ENCODE data around the gene NPDC1. TPM values are rescaled to one million over a fixed set of nuclear protein-coding genes. Genes with fewer than 3 reads are reported as not detected.

Gene NPDC1
- total RNA-seq, 4 donors from 2014 or later = 11.3 to 22.3 (median 19.0) TPM

DNA sequence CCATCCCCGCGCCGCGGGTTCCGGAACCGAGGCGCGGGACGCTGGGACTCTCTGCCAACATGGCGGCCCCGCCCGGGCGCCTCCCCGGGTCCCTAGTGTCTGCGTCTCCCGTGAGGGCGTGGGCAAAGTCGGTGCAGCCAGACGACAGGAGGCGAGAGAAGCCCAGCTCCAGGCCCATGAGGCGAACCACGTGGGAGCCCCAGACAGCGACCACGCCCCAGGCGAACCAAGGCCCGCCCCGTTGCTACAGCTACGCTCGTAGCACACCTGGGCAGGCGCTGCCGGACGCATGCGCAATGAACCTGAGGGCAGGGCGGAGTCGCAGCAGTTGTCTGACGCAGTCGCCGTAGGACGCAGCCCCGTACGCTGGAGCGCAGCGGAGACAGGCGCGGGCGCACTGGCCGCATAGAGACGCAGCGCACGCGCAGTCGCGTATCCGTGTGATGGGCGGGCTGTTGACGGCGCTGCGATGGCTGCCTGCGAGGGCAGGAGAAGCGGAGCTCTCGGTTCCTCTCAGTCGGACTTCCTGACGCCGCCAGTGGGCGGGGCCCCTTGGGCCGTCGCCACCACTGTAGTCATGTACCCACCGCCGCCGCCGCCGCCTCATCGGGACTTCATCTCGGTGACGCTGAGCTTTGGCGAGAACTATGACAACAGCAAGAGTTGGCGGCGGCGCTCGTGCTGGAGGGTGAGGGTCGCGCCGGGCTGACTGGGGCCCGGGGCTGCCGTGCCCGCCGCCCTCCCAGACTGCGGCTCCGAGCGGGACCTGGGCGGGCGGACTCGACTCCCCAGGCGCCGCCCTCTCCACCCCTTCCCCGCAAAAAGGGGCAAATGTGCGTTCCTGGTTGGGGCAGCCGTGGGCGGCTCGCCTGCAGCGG, 40.8 kb upstream of the NPDC1 start, which contains the start of gene MAN1B1:
Gene MAN1B1 (plus strand): TSS at position 455 of the 878 bp plus-strand sequence. CDS start 15 bp downstream, at position 470.
- TF ChIP-seq, protein P1, sequence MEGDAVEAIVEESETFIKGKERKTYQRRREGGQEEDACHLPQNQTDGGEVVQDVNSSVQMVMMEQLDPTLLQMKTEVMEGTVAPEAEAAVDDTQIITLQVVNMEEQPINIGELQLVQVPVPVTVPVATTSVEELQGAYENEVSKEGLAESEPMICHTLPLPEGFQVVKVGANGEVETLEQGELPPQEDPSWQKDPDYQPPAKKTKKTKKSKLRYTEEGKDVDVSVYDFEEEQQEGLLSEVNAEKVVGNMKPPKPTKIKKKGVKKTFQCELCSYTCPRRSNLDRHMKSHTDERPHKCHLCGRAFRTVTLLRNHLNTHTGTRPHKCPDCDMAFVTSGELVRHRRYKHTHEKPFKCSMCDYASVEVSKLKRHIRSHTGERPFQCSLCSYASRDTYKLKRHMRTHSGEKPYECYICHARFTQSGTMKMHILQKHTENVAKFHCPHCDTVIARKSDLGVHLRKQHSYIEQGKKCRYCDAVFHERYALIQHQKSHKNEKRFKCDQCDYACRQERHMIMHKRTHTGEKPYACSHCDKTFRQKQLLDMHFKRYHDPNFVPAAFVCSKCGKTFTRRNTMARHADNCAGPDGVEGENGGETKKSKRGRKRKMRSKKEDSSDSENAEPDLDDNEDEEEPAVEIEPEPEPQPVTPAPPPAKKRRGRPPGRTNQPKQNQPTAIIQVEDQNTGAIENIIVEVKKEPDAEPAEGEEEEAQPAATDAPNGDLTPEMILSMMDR (IDR thresholded peaks at IDR 0.05 in 4 of 5, conservative IDR thresholded peaks at IDR 0.05 in 1 of 5) = peak in 1 of 5 experiments; percentile 23
- peak; percentile 82 to 83 for TF ChIP-seq POLR2A (IDR thresholded peaks at IDR 0.05)
- H3K9me3 ChIP-seq = no peaks in the 10 kb centered on the region
- DNase-seq (peak; percentile 99), ATAC-seq (peak; percentile 93 to 94)
- H3K27ac ChIP-seq = peak within 1 kb of the TSS; percentile 91 to 96 (median 92)
- H3K36me3 ChIP-seq = peaks cover 0 to 5% of the 10 kb centered on the region in 2 donors
- in situ Hi-C loops (cut with MboI; ENCODE audit: low sequenced_read_pairs in 4 of 4) = no loop called here
- intact Hi-C loops (cut with DNase I; ENCODE audit: low total_unique reads) = loop anchor here (1.0 to 5.0 kb wide), 4 partner anchors 28 to 604 kb away; partner anchors contain the start of genes ANAPC2, DPP7, SEC16A and SSNA1
- H3K4me3 ChIP-seq = peak within 1 kb of the TSS; percentile 67 to 92 (median 78)
- peaks cover 18 to 21% of the 10 kb centered on the region in 2 donors for H3K4me1 ChIP-seq
- no peaks in the 10 kb centered on the region for H3K27me3 ChIP-seq

DNA sequence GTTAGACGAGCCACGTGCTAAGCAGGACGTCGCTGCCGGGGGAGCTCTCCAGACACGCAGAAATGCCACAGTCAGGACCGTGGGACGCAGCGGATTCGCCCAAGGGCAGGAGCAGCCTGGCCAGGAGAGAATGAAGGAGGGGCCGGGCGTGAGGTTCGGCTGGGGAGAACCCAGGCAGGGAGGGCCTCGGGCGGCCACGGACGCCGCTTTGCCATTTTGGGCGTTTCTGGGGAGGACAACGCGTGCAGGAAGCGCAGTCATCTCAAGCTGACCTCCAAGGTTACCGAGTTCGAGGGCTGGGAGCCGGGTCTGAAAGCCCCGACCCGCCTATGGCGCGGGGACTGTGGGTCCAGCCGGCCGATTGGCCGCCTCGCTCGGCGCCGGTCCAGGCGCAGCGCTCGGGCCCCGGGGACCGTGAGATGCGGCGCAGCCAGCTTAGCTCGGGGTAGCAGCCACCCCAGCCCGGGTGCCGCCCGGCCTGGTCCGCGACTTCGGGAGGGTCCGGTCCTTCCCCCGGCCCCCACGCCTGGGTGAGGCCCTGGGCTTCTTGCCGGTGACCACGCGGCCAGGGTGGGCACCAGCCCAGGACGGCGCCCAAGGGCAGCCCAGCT, 40.0 kb upstream of the NPDC1 start:
- DNase-seq (peak in 1 of 2 donors; percentile 40), ATAC-seq (peak in 1 of 2 donors; percentile 31)
- Histone ChIP-seq H3K27ac (peak overlapping the region; percentile 91 to 96 (median 92)), H3K36me3 (peaks cover 0 to 5% of the 10 kb centered on the region in 2 donors), H3K4me3 (peak overlapping the region; percentile 67 to 92 (median 78)), H3K4me1 (peaks cover 18 to 21% of the 10 kb centered on the region in 2 donors), H3K9me3 (no peaks in the 10 kb centered on the region), H3K27me3 (no peaks in the 10 kb centered on the region)
- TF ChIP-seq POLR2A (IDR thresholded peaks at IDR 0.05) = no peak
- TF ChIP-seq, protein P1 (IDR thresholded peaks at IDR 0.05 in 4 of 5, conservative IDR thresholded peaks at IDR 0.05 in 1 of 5) = no peak
- intact Hi-C loops (cut with DNase I; ENCODE audit: low total_unique reads) (loop anchor here (1.0 to 5.0 kb wide), 4 partner anchors 29 to 604 kb away; partner anchors contain the start of genes ANAPC2, DPP7, SEC16A and SSNA1), in situ Hi-C loops (cut with MboI; ENCODE audit: low sequenced_read_pairs in 4 of 4) (no loop called here)

DNA sequence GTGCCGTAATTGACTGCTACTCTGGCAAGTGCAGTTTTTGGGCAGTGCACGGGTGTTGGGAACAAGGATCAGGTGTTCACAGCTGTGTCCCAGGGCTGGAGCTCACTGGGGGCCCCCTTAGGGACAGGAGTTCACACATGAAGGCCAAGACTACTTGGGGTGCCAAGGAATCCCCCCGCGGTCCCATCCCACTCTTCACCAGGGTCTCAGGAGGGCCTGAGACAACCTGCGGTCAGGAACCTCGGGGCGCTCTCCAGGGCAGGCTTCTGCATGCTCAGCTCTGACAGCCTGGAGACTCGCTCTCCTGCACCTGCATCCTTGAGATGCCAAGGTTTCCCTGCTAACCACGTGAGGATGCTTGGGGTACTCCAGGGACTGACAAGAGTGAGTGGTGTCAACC, 38.5 kb upstream of the NPDC1 start:
- H3K36me3 ChIP-seq = peaks cover 0 to 5% of the 10 kb centered on the region in 2 donors
- H3K9me3 ChIP-seq = no peaks in the 10 kb centered on the region
- no peak overlapping the region for H3K4me3 ChIP-seq
- no peaks in the 10 kb centered on the region for H3K27me3 ChIP-seq
- no peak overlapping the region for H3K27ac ChIP-seq
- DNase-seq (no peak), ATAC-seq (no peak)
- TF ChIP-seq, protein P1 (IDR thresholded peaks at IDR 0.05 in 4 of 5, conservative IDR thresholded peaks at IDR 0.05 in 1 of 5) = no peak
- no peak for TF ChIP-seq POLR2A (IDR thresholded peaks at IDR 0.05)
- intact Hi-C loops (cut with DNase I; ENCODE audit: low total_unique reads) = no loop called here
- peaks cover 18 to 21% of the 10 kb centered on the region in 2 donors for H3K4me1 ChIP-seq
- in situ Hi-C loops (cut with MboI; ENCODE audit: low sequenced_read_pairs in 4 of 4) = no loop called here

DNA sequence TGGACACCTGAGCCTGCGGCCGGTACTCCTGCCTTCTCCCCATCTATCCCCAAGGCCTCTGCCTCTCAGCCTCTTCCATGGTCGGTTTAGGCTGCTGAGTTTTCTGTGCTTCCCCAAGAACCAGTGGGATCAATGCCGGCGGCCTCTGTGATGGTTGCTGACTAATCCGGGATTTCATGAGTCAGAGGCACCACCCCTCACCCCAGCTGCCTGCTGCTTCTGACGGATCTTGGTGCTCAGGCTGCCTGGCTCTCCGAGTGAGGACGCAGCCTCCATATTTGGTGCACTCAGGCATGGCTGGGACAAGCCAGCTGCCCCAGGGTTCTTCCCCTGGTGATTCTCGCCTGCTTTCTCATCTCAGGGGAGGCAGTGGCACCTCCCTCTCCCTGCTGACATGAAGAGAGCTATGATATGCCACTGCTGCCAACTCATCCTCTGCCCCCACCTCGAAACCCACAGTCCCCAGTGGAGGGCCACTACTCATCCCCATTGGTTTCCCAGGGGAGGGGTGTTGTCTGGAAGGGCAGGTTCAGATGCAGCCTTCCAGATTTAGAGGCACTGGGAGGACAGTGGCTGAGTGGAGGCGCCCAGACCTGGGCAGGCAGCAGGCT, 37.5 kb upstream of the NPDC1 start:
- Histone ChIP-seq H3K27ac (peak overlapping the region; percentile 29 to 47 (median 37)), H3K4me3 (no peak overlapping the region), H3K36me3 (peaks cover 0 to 3% of the 10 kb centered on the region in 2 donors), H3K4me1 (peaks cover 18 to 21% of the 10 kb centered on the region in 2 donors), H3K27me3 (no peaks in the 10 kb centered on the region), H3K9me3 (no peaks in the 10 kb centered on the region)
- TF ChIP-seq POLR2A (IDR thresholded peaks at IDR 0.05) = no peak
- TF ChIP-seq, protein P1 (IDR thresholded peaks at IDR 0.05 in 4 of 5, conservative IDR thresholded peaks at IDR 0.05 in 1 of 5) = no peak
- peak in 1 of 2 donors; percentile 42 for DNase-seq
- intact Hi-C loops (cut with DNase I; ENCODE audit: low total_unique reads) = no loop called here
- in situ Hi-C loops (cut with MboI; ENCODE audit: low sequenced_read_pairs in 4 of 4) = no loop called here
- no peak for ATAC-seq
